ENCODE data around the gene HM13. TPM values are rescaled to one million over a fixed set of nuclear protein-coding genes. Genes with fewer than 3 reads are reported as not detected.

Gene HM13
- total and polyA plus RNA-seq, 9 of the 15 experiments (the other 6 are each of a cell fraction or from before 2014, with no cell fraction given) = 7.7 to 136 (median 74.5) TPM

DNA sequence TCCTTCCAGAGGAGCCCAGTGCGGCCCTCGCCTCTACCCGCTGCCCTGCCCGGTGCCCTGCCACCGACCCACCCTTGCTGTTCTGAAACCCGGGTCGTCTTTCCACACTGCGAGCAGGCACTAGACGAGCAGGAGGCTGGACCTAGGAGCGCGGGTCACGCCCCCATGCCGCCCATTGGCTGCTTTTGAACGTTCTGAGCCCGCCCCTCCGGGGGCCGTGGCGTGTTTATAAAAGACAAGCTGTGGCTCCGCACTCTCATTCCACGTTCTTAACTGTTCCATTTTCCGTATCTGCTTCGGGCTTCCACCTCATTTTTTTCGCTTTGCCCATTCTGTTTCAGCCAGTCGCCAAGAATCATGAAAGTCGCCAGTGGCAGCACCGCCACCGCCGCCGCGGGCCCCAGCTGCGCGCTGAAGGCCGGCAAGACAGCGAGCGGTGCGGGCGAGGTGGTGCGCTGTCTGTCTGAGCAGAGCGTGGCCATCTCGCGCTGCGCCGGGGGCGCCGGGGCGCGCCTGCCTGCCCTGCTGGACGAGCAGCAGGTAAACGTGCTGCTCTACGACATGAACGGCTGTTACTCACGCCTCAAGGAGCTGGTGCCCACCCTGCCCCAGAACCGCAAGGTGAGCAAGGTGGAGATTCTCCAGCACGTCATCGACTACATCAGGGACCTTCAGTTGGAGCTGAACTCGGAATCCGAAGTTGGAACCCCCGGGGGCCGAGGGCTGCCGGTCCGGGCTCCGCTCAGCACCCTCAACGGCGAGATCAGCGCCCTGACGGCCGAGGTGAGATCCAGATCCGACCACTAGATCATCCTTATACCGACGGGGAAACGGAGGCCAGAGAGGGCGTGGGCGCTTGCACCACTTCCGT is 91.0 kb downstream of the HM13 start, which contains the start of gene ID1 (continued):
- TF ChIP-seq, protein P1, sequence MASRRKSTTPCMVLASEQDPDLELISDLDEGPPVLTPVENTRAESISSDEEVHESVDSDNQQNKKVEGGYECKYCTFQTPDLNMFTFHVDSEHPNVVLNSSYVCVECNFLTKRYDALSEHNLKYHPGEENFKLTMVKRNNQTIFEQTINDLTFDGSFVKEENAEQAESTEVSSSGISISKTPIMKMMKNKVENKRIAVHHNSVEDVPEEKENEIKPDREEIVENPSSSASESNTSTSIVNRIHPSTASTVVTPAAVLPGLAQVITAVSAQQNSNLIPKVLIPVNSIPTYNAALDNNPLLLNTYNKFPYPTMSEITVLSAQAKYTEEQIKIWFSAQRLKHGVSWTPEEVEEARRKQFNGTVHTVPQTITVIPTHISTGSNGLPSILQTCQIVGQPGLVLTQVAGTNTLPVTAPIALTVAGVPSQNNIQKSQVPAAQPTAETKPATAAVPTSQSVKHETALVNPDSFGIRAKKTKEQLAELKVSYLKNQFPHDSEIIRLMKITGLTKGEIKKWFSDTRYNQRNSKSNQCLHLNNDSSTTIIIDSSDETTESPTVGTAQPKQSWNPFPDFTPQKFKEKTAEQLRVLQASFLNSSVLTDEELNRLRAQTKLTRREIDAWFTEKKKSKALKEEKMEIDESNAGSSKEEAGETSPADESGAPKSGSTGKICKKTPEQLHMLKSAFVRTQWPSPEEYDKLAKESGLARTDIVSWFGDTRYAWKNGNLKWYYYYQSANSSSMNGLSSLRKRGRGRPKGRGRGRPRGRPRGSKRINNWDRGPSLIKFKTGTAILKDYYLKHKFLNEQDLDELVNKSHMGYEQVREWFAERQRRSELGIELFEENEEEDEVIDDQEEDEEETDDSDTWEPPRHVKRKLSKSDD (conservative IDR thresholded peaks at IDR 0.05; ENCODE audit: low read length) = 0 out of 2 replicates have a peak, but pooled peaks have one; percentile 83
- peak; percentile 93; the same call in 1 of the 2 replicates for TF ChIP-seq KAT7 (CRISPR knock-in tag; IDR thresholded peaks at IDR 0.05; ENCODE audit: borderline replicate concordance)
- TF ChIP-seq, protein P2, sequence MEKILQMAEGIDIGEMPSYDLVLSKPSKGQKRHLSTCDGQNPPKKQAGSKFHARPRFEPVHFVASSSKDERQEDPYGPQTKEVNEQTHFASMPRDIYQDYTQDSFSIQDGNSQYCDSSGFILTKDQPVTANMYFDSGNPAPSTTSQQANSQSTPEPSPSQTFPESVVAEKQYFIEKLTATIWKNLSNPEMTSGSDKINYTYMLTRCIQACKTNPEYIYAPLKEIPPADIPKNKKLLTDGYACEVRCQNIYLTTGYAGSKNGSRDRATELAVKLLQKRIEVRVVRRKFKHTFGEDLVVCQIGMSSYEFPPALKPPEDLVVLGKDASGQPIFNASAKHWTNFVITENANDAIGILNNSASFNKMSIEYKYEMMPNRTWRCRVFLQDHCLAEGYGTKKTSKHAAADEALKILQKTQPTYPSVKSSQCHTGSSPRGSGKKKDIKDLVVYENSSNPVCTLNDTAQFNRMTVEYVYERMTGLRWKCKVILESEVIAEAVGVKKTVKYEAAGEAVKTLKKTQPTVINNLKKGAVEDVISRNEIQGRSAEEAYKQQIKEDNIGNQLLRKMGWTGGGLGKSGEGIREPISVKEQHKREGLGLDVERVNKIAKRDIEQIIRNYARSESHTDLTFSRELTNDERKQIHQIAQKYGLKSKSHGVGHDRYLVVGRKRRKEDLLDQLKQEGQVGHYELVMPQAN (IDR thresholded peaks at IDR 0.05; ENCODE audit: borderline replicate concordance) = peak; percentile 92
- TF ChIP-seq MCM5 (IDR thresholded peaks at IDR 0.05; ENCODE audit: low read depth) = no peak
- TF ChIP-seq, protein P3, sequence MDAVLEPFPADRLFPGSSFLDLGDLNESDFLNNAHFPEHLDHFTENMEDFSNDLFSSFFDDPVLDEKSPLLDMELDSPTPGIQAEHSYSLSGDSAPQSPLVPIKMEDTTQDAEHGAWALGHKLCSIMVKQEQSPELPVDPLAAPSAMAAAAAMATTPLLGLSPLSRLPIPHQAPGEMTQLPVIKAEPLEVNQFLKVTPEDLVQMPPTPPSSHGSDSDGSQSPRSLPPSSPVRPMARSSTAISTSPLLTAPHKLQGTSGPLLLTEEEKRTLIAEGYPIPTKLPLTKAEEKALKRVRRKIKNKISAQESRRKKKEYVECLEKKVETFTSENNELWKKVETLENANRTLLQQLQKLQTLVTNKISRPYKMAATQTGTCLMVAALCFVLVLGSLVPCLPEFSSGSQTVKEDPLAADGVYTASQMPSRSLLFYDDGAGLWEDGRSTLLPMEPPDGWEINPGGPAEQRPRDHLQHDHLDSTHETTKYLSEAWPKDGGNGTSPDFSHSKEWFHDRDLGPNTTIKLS (IDR thresholded peaks at IDR 0.05; ENCODE audit: borderline replicate concordance, low read depth) = peak; percentile 25; the same call in 1 of the 2 replicates
- TF ChIP-seq ERF (CRISPR knock-in tag; IDR thresholded peaks at IDR 0.05) = no peak
- TF ChIP-seq, protein P4, sequence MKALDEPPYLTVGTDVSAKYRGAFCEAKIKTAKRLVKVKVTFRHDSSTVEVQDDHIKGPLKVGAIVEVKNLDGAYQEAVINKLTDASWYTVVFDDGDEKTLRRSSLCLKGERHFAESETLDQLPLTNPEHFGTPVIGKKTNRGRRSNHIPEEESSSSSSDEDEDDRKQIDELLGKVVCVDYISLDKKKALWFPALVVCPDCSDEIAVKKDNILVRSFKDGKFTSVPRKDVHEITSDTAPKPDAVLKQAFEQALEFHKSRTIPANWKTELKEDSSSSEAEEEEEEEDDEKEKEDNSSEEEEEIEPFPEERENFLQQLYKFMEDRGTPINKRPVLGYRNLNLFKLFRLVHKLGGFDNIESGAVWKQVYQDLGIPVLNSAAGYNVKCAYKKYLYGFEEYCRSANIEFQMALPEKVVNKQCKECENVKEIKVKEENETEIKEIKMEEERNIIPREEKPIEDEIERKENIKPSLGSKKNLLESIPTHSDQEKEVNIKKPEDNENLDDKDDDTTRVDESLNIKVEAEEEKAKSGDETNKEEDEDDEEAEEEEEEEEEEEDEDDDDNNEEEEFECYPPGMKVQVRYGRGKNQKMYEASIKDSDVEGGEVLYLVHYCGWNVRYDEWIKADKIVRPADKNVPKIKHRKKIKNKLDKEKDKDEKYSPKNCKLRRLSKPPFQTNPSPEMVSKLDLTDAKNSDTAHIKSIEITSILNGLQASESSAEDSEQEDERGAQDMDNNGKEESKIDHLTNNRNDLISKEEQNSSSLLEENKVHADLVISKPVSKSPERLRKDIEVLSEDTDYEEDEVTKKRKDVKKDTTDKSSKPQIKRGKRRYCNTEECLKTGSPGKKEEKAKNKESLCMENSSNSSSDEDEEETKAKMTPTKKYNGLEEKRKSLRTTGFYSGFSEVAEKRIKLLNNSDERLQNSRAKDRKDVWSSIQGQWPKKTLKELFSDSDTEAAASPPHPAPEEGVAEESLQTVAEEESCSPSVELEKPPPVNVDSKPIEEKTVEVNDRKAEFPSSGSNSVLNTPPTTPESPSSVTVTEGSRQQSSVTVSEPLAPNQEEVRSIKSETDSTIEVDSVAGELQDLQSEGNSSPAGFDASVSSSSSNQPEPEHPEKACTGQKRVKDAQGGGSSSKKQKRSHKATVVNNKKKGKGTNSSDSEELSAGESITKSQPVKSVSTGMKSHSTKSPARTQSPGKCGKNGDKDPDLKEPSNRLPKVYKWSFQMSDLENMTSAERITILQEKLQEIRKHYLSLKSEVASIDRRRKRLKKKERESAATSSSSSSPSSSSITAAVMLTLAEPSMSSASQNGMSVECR (CRISPR knock-in tag; IDR thresholded peaks at IDR 0.05) = peak; percentile 90
- TF ChIP-seq HDAC3 (IDR thresholded peaks at IDR 0.05; ENCODE audit: borderline replicate concordance, partially characterized antibody) = no peak
- TF ChIP-seq, protein P5, sequence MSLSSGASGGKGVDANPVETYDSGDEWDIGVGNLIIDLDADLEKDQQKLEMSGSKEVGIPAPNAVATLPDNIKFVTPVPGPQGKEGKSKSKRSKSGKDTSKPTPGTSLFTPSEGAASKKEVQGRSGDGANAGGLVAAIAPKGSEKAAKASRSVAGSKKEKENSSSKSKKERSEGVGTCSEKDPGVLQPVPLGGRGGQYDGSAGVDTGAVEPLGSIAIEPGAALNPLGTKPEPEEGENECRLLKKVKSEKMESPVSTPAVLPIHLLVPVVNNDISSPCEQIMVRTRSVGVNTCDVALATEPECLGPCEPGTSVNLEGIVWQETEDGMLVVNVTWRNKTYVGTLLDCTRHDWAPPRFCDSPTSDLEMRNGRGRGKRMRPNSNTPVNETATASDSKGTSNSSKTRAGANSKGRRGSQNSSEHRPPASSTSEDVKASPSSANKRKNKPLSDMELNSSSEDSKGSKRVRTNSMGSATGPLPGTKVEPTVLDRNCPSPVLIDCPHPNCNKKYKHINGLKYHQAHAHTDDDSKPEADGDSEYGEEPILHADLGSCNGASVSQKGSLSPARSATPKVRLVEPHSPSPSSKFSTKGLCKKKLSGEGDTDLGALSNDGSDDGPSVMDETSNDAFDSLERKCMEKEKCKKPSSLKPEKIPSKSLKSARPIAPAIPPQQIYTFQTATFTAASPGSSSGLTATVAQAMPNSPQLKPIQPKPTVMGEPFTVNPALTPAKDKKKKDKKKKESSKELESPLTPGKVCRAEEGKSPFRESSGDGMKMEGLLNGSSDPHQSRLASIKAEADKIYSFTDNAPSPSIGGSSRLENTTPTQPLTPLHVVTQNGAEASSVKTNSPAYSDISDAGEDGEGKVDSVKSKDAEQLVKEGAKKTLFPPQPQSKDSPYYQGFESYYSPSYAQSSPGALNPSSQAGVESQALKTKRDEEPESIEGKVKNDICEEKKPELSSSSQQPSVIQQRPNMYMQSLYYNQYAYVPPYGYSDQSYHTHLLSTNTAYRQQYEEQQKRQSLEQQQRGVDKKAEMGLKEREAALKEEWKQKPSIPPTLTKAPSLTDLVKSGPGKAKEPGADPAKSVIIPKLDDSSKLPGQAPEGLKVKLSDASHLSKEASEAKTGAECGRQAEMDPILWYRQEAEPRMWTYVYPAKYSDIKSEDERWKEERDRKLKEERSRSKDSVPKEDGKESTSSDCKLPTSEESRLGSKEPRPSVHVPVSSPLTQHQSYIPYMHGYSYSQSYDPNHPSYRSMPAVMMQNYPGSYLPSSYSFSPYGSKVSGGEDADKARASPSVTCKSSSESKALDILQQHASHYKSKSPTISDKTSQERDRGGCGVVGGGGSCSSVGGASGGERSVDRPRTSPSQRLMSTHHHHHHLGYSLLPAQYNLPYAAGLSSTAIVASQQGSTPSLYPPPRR (CRISPR knock-in tag; IDR thresholded peaks at IDR 0.05; ENCODE audit: borderline replicate concordance) = peak; percentile 92
